ENCODE data around the gene TUBA3E. TPM values are rescaled to one million over a fixed set of nuclear protein-coding genes. Genes with fewer than 3 reads are reported as not detected.
"Not testable (repeated sequence)": the region's sequence is repeated elsewhere in the genome, so short reads cannot be mapped to it uniquely, and the experiment has no call there.

Gene TUBA3E
- total RNA-seq, 1 experiment from 2014 or later: not detected

DNA sequence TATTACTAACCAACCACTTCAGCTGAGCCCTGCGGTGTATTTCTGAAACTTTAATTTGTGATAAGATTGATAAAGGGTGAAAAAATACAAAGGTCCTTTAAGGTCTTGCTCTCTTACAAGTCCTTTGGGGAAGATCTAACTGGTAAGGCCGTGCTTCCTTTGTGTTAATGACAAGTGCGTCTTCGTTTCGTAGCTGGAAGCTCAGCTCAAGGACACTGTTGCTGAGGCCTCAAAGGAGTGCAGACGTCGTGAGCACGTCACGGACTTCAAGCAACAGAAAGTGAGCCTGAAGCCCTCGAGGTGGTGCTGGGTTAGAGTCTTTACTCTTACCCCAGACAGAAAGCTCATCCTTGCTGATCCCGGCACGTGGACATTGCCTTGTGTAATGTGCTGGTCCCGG is 8.8 kb upstream of the TUBA3E start:
- not testable (repeated sequence) for H3K27ac ChIP-seq; H3K4me1 ChIP-seq; DNase-seq; H3K4me3 ChIP-seq; H3K36me3 ChIP-seq; H3K9me3 ChIP-seq (replicated peaks); H3K27me3 ChIP-seq

DNA sequence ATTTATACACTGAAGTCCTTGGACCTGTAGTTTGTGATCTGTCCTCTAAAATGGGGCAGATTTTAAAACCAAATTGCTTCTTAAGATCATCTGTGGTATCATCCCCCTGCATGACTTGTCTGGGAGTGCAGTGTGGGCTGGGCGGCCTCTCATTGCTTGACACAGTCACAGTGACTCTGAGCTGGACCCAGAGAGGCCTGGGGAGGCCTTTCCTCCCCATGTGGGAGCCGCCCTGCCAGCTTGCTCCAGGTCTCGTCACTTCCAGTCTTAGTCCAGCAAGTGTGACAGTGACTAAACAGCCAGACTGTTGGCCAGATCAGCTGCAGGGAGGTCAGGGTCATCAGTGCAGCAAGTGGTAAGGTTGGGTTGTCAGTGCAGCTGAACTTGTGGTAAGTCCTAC is 4.9 kb upstream of the TUBA3E start:
- not testable (repeated sequence) for H3K9me3 ChIP-seq (replicated peaks); H3K27me3 ChIP-seq; H3K4me3 ChIP-seq; DNase-seq; H3K27ac ChIP-seq; H3K4me1 ChIP-seq; H3K36me3 ChIP-seq

DNA sequence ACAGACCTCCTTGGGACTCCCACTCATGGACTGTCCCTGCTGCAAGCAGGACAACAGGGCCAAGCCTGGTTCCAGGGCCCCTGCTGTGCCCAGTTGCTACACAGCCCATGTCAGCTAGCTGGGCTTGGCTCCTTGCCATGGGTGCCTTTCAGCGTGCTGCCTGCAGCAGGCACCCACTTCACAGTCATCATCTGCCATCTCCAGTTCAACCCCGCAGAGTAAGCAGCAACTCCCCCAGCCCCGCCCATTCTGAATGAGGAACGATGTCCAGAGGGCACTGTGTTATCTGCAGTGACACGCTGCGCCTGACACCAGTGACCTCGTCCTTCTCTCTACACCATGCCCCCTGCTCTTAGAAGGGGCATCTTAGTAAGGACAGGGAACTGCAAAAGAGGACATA is 4.3 kb upstream of the TUBA3E start:
- H3K36me3 ChIP-seq; H3K27ac ChIP-seq; DNase-seq; H3K9me3 ChIP-seq (replicated peaks); H3K27me3 ChIP-seq; H3K4me3 ChIP-seq; H3K4me1 ChIP-seq: not testable (repeated sequence)

DNA sequence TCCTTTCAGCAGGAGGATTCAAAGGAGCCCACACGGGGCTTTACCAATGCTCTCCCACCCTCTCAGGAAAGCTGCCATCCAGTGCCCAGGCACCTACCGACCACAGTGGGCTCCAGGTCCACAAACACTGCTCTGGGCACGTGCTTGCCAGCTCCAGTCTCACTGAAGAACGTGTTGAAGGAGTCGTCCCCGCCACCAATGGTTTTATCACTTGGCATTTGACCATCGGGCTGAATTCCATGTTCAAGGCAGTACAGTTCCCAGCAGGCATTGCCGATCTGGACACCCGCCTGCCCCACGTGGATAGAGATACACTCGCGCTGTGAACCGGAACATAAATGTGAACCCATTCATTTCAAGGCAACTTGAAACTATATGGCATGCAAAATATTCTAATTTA is 2.2 kb downstream of the TUBA3E start:
- not testable (repeated sequence) for H3K9me3 ChIP-seq (replicated peaks); H3K27me3 ChIP-seq; H3K4me1 ChIP-seq; DNase-seq; H3K4me3 ChIP-seq; H3K36me3 ChIP-seq; H3K27ac ChIP-seq

DNA sequence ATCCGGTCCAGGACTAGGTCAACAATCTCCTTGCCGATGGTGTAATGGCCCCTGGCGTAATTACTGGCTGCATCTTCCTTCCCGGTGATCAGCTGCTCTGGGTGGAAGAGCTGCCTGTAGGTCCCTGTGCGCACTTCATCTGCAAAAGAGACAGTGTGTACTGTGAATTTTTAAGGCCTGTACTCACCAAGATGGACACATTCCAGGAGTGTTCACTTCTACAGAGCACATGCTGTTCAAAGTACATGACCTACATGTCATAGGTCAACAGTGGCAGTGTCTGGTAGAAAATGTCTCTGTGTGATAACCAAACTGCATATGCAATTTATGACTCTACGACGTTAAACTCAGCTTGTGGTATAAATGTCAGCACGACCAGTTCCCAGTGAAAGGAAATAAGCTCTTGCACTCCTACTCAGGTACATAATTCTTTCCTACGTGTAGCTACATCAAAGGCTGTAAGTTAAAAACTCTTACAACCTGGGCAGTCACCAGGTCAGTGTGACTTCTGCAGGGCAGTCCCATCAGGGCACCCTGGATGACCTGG is 3.1 kb downstream of the TUBA3E start:
- H3K4me3 ChIP-seq; DNase-seq; H3K27me3 ChIP-seq; H3K9me3 ChIP-seq (replicated peaks); H3K36me3 ChIP-seq; H3K27ac ChIP-seq; H3K4me1 ChIP-seq: not testable (repeated sequence)

DNA sequence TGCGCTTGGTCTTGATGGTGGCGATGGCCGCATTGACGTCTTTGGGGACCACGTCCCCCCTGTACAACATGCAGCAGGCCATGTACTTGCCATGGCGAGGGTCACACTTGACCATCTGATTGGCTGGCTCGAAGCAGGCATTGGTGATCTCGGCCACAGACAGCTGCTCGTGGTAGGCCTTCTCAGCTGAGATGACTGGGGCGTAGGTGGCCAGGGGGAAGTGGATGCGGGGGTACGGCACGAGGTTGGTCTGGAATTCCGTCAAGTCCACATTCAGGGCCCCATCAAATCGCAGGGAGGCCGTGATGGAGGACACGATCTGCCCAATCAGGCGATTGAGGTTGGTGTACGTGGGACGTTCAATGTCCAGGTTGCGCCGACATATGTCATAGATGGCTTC is 4.4 kb downstream of the TUBA3E start:
- H3K27me3 ChIP-seq; H3K27ac ChIP-seq; H3K4me3 ChIP-seq; H3K4me1 ChIP-seq; H3K36me3 ChIP-seq; H3K9me3 ChIP-seq (replicated peaks); DNase-seq: not testable (repeated sequence)

DNA sequence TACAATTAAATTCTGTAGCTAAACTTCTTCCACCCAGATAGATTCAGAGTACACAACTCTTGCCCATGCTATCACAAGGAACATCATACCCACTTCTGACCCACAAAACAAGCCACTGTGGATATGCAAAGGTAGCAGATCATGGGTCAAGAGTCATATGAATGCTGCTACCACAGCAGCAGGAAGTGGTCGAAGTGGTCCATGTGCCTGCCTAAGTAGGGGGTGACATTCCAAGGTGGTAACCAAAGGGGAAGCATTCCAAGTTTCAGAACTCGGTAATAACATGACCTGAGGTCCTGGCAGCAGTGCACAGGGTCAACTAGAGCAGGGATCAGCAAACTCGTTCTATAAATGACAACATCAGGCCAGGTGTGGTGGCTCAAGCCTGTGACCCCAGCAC is 5.8 kb downstream of the TUBA3E start:
- not testable (repeated sequence) for DNase-seq; H3K36me3 ChIP-seq; H3K4me1 ChIP-seq; H3K4me3 ChIP-seq; H3K9me3 ChIP-seq (replicated peaks); H3K27me3 ChIP-seq; H3K27ac ChIP-seq

DNA sequence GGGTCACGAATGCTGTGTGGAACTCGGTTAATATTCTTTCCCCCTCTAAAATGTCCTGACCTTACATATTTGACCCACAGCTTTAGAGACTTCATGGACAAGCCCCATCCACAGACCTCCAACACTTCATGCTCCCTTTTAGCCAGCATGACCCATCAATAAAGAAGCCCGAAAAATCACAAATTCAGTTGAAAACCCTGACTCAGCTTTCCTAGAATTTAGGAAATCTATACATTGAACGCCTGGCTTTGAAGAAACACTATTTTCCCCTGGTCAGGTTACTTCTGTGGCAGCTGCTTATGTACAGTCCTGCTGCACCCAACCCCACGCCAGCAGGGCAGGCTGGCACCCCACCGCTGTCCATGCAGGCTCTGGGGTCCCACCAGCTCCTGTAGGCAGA is 6.9 kb downstream of the TUBA3E start:
- H3K9me3 ChIP-seq (replicated peaks); H3K27me3 ChIP-seq; H3K27ac ChIP-seq; DNase-seq; H3K36me3 ChIP-seq; H3K4me3 ChIP-seq; H3K4me1 ChIP-seq: not testable (repeated sequence)

DNA sequence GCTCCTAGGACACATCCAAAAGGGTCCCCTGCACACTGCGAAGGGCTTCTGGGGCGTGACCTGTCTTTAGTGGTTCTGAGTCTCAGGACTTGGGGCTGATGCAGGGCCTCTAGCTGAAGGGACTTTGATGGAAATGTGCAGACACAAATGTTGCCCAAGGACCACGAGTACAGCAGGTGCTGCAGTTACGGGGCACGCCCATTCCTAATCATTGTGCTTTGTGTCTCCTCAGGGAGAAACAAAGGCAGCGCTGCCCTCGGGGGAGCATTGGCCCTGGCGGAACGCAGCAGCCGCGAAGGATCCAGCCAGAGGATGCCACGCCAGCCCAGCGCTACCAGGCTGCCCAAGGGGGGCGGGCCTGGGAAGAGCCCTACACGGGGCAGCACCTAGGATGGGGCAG is 8.0 kb downstream of the TUBA3E start:
- Histone ChIP-seq H3K9me3 (replicated peaks) (no peaks in the 10 kb centered on the region), H3K36me3 (no peaks in the 10 kb centered on the region), H3K27me3 (no peaks in the 10 kb centered on the region), H3K27ac (no peak overlapping the region), H3K4me3 (no peak overlapping the region), H3K4me1 (no peaks in the 10 kb centered on the region)
- no peak for DNase-seq

DNA sequence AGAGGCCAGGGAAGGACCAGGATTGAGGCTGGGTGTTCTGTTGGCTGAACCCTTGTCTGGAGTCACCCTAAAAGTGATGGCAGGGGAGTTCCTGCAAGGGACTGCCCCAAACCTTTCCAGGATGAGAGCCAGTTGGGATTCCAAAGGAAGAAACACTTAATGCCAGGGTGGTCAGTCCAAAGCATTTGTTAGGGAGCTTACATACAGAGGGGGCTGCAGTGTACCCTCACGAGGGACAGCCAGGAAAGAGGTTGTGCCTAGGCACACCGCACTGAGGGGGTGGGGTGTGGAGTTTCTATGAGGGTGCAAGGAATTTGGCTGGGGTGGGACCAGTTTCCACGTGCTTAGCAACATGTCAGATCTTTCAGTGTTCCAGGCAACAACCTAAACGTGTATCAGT is 9.3 kb downstream of the TUBA3E start:
- H3K4me3 ChIP-seq; DNase-seq; H3K36me3 ChIP-seq; H3K9me3 ChIP-seq (replicated peaks); H3K27me3 ChIP-seq; H3K4me1 ChIP-seq; H3K27ac ChIP-seq: not testable (repeated sequence)

DNA sequence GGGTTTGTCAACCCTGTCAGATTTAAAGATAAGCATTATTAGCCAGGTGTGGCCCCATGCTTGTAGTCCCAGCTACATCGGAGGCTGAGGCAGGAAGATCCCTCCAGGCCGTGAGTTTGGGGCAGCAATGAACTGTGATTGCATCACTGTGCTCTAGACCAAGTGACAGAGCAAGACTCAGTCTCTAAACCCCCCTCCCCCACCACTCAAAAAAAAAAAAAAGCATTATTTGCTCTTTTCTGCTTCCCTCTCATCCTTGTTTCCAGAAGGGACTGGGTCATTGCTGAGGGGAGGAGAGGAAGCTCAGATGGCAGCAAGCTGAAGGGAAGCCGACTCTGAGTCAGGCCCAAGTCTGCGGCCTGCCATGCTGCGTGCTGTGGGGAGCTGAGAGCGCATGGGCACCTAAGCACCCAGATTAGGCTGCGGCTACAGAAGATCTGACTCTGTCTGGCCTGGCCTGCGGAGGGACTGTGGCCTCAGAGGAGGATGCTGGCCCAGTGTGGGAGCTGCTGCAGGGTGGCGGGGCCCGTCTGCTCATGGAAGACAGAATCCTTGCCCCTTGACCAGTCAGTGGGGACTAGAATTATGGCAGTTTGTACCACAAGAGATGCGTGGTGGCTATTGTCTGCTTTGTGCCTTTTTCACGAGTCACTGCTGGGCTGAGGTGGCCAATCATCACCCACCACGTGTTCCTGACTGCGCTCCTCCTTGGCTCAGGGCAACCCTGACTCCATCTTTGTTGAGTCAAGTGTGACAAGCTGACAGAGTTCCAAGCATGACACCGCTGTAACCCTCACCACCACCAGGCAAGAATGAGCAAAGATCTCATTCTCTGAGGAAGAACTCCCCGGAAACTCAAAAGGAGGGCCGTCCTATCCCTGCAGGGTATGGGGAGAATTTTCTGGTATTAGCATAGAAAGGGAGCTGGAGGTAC is 10.1 kb downstream of the TUBA3E start:
- H3K27ac ChIP-seq; H3K36me3 ChIP-seq; H3K9me3 ChIP-seq (replicated peaks); H3K27me3 ChIP-seq; H3K4me3 ChIP-seq; H3K4me1 ChIP-seq; DNase-seq: not testable (repeated sequence)

DNA sequence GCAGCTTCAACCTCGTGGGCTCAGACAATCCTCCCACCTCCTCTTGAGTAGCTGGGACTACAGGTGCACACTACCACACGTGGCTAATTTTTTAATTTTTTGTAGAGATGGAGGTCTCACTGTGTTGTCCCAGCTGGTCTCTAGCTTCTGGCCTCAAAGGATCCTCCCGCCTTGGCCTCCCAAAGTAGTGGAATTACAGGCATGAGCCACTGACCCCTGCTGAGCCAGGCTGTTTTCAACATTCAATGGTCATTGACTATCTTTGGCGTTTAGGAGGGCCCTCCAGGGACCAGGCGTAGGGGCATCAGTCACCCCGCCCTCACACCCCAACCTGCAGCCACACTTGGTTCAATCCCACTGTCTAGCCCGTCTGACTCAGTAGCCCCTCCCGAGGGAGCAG is 11.0 kb downstream of the TUBA3E start:
- H3K4me3 ChIP-seq: no peak overlapping the region
- H3K4me1 ChIP-seq: no peaks in the 10 kb centered on the region
- no peaks in the 10 kb centered on the region for H3K9me3 ChIP-seq (replicated peaks)
- H3K36me3 ChIP-seq: no peaks in the 10 kb centered on the region
- H3K27ac ChIP-seq: no peak overlapping the region
- H3K27me3 ChIP-seq: no peaks in the 10 kb centered on the region
- DNase-seq: no peak

DNA sequence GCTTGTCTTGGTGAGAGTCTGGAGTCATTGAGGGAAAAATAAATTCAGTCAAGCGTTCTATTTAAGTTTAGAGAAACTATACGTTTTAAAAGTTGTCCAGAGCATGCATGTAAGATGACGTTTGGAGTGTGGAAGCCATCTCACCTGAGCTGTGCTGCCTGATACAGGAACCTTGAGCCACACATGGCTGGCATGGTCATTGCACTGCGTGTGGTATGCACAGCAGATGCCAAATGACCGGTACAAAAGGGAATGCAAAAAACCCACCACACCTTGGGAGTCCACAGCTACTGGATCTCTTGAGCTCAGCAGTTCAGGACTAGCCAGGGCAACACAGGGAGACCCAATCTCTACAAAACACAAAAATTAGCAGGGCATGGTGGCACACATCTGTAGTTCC is 11.8 kb downstream of the TUBA3E start:
- Histone ChIP-seq H3K4me3 (no peak overlapping the region), H3K9me3 (replicated peaks) (no peaks in the 10 kb centered on the region), H3K27ac (no peak overlapping the region), H3K4me1 (no peaks in the 10 kb centered on the region), H3K36me3 (no peaks in the 10 kb centered on the region), H3K27me3 (no peaks in the 10 kb centered on the region)
- DNase-seq: no peak

DNA sequence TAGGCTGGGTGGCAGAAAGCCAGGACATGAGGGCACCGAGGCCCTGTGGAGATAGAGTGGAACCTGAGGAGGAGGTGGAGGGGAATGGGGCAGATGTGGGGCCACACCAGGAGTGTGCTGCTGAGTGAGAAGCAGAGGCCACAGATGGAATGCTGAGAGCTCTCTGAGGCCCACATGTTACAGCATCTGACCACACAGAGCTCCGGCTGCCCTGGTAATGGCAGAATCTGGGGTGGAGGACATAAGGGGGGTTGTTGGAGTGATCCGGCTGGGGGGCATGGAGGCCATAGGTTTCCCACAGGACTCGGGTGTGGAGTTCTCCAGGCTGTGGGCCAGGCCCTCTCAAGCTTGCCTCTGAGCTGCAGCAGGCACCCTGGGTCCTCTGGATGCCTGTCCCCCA is 12.3 kb downstream of the TUBA3E start:
- H3K9me3 ChIP-seq (replicated peaks): no peaks in the 10 kb centered on the region
- no peak overlapping the region for H3K27ac ChIP-seq
- no peaks in the 10 kb centered on the region; the same call in 1 of the 2 replicates for H3K36me3 ChIP-seq
- DNase-seq: no peak
- H3K27me3 ChIP-seq: no peaks in the 10 kb centered on the region
- no peaks in the 10 kb centered on the region for H3K4me1 ChIP-seq
- no peak overlapping the region for H3K4me3 ChIP-seq

DNA sequence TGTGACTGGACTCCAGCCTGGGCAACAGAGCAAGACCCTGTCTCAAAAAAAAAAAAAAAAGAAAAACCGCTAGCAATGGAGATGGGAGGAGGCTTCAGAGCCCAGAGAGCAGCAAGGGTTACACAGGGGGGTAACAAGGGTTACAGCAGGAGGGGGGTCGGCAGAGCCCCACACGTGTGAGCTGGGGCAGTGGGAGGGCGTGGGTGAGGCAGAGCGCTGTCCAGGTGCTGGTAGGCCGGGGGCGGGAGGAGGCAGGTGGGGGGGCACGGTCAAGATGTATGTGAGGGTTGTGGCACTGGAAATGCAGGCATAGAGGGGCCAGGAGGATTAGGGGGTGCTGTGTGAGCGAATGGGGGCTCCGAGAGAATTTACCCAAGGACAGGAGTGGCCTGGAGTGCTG is 12.8 kb downstream of the TUBA3E start:
- no peak overlapping the region for H3K27ac ChIP-seq
- no peak overlapping the region for H3K4me3 ChIP-seq
- H3K9me3 ChIP-seq (replicated peaks): no peaks in the 10 kb centered on the region
- H3K36me3 ChIP-seq: no peaks in the 10 kb centered on the region; the same call in 1 of the 2 replicates
- no peak for DNase-seq
- peaks cover under 1% of the 10 kb centered on the region; the same call in 1 of the 2 replicates for H3K4me1 ChIP-seq
- no peaks in the 10 kb centered on the region for H3K27me3 ChIP-seq
